ENCODE results near the gene PAPSS2.

GRCh38 chr10:87672551-87672950, 12.9 kb downstream of the PAPSS2 start:
- TF ChIP-seq EZH2phosphoT487 (IDR thresholded peaks at IDR 0.05; ENCODE audit: low read depth, severe bottlenecking, unreplicated experiment), result no peak
- no peak for TF ChIP-seq CTCF (IDR thresholded peaks at IDR 0.05; ENCODE audit: poor library complexity)
